GM10248 (cell line): ENCODE measurements around the gene KBTBD12.

Experiments
- CTCF ChIA-PET: fragments of 300-600 bp; sonication (Branson Sonifier 250); formaldehyde crosslinking; extraction: SDS; loops from one replicate; lab custom pipeline; 2021; ENCODE audit warnings: antibody characterized with exemption; lab: Yijun Ruan, JAX
- POLR2A ChIA-PET: fragments of 350-650 bp; sonication (Branson Sonifier 250); formaldehyde crosslinking; extraction: SDS; loops from one replicate; lab custom pipeline; 2020; ENCODE audit warnings: antibody characterized with exemption; lab: Yijun Ruan, JAX
- DNase-seq: peaks from one replicate; pipeline ENCODE4 v3.0.0; 2012; ENCODE audit errors: extremely low spot score
- TF ChIP-seq, protein P1 (sequence below): IDR thresholded peaks from 2 replicates; pipeline ENCODE4 v1.5.1; 2012; ENCODE audit warnings: mild to moderate bottlenecking, low read depth; ENCODE audit errors: extremely low read depth, missing control alignments, control extremely low read depth

Gene KBTBD12

DNA sequence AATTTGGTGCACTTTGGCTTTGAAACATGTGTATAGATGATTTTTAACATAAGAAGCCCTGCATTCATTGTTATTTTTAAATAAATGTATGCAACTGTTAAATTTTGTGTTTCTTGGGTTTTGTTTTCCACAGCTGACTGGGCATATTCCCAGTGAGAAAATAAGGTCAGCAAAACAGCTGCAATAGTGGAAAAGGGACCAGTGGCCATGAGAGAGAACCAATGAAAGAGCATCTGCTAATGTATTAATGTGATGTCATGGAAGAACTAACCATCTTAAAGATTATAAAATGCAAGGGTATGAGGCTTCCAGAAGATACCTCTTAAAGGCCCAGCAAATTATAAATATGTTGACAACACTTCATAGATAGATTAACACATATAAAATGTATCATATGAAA, 31.0 kb upstream of the KBTBD12 start:
- POLR2A ChIA-PET: no interaction called here
- TF ChIP-seq, protein P1, sequence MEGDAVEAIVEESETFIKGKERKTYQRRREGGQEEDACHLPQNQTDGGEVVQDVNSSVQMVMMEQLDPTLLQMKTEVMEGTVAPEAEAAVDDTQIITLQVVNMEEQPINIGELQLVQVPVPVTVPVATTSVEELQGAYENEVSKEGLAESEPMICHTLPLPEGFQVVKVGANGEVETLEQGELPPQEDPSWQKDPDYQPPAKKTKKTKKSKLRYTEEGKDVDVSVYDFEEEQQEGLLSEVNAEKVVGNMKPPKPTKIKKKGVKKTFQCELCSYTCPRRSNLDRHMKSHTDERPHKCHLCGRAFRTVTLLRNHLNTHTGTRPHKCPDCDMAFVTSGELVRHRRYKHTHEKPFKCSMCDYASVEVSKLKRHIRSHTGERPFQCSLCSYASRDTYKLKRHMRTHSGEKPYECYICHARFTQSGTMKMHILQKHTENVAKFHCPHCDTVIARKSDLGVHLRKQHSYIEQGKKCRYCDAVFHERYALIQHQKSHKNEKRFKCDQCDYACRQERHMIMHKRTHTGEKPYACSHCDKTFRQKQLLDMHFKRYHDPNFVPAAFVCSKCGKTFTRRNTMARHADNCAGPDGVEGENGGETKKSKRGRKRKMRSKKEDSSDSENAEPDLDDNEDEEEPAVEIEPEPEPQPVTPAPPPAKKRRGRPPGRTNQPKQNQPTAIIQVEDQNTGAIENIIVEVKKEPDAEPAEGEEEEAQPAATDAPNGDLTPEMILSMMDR: no peak
- no peak for DNase-seq
- CTCF ChIA-PET: interaction anchor here (0.8 to 1.5 kb wide), 2 partner anchors 23 to 76 kb away, joined by 3 read pairs; no protein-coding TSS in a partner anchor

DNA sequence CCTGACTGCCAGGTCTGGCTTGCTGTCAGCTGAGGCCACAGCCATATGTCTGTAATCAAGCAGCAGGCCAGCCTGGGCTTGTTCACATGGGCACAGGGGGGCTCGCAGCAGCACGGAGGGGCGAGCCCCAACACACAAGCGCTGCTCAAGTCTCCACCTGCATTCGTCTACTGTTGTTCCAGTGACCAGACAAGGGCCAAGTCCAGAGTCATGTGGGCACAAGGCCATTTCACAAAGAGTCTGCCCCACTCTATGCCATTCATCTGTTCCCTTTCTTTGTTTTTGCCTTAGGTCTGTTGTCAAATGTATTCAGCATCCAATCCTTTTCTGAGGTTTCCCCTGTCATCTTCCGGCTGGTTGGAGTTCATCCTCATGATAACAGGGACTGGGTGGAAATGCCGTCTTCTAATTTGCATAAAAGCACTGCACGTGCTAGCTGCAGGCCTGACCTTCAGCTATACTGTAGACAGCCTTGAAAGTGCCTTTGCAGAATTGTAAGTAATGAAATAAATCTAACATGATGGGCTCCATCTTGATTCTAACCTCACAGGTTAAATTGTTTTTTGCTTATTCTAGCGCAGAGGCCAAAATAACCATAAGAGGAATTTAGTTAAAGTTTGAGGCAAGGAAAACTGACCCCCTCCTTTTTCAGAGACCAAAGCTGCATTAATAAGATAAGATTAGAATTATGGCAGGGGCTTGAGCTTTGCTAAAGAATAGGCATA, 28.6 kb upstream of the KBTBD12 start:
- TF ChIP-seq, protein P1: no peak
- ChIA-PET POLR2A (no interaction called here), CTCF (no interaction called here)
- DNase-seq: no peak

DNA sequence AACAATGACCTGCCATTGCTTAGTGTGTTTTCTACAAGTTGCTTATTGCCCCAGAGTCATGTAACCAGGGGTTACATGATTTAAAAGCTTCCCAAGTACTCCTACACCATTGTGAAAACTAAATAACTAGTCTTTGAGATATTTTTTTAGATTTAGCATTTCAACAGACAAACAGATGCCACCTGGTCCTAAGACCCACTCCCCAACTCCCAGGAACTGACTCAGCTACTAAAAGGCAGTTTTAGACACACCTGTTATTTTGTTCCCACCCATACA, 28.1 kb upstream of the KBTBD12 start:
- DNase-seq: no peak
- TF ChIP-seq, protein P1: no peak
- POLR2A ChIA-PET: no interaction called here
- CTCF ChIA-PET: no interaction called here

DNA sequence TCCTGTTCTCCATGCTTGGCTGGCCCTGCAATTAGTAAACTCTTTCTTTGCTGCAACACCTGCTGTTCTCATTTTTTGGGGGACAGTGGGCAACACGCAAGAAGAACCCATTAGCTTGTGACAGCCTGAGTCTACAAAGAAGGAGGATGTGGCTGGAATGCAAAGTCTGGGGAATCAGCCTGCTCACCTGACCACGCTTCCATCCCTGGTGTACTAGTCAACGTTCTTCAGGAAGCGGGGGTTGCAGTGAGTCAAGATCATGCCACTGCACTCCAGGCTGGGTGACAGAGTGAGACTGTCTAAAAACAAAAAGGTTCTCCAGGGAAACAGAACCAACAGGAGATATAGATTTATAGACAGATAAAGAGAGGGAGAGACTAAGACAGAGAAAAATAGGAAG, 27.7 kb upstream of the KBTBD12 start:
- no peak for DNase-seq
- TF ChIP-seq, protein P1: no peak
- POLR2A ChIA-PET: no interaction called here
- CTCF ChIA-PET: no interaction called here

DNA sequence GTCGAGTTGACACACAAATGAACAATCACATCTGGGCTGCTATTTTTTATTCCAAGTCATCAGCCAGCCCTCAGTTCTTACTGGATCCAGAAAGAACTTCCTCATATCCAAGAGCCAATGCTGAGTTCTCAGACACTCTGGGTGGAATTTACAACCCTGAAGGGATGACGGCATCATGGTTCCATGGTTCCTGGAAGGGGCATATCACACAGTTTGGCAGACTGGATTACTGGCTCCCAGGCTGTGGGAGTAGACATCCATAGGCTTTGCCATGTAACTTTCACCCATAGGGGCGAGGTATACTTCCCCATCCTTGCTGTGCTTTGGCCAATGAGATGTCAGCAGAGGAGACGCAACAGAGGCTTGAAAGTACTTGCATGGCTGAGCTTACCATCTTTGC, 26.9 kb upstream of the KBTBD12 start:
- POLR2A ChIA-PET: no interaction called here
- TF ChIP-seq, protein P1: no peak
- CTCF ChIA-PET: interaction anchor here (1.0 kb wide), 1 partner anchor 12 kb away, joined by 3 read pairs; no protein-coding TSS in a partner anchor
- DNase-seq: no peak

DNA sequence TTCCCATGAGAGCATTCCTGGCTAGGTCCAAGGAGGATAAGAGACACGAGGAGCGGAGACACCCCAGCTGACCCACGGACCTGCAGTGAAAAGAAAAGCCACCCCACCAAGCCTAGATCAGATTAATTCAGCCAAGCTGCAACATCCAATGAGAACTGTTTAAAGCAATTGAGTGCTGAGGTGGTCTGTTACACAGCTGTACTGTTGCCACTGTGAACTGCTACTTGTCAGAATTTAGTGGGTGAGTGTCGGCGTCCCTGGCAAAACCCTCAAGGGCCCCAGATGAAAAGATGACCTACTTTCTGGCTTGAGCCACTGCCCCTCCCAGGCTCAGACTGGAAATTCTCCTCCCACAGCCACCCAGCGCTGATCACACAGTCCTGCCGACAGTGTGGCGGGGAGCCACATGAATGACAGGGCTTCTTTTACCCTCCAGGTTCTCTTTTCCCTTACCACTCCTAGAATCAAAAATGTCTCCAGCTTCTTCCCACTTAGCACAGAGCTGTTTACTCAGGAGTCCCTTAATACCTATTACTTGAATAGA, 26.4 kb upstream of the KBTBD12 start:
- no peak for DNase-seq
- CTCF ChIA-PET: interaction anchor here (0.8 to 1.0 kb wide), 2 partner anchors 12 to 35 kb away, joined by 3 read pairs; no protein-coding TSS in a partner anchor
- POLR2A ChIA-PET: no interaction called here
- TF ChIP-seq, protein P1: no peak
